K562 (cell line): ENCODE data around the gene SH3D19. TPM values are rescaled to one million over a fixed set of nuclear protein-coding genes. Genes with fewer than 3 reads are reported as not detected.

ENCODE experiments used
- ATAC-seq: fragments of 200-7000 bp; cut with Tn5 transposase; 3 replicates; pipeline ENCODE4 v1.9.1; 2020; ENCODE audit warnings: moderate library complexity
- BruUV-seq: library from RNA; stranded (reverse); fragments of 400-500 nt; replicated peaks from 2 replicates; lab custom pipeline; 2021; lab: Mats Ljungman, UMichigan
- CTCF ChIA-PET: fragments of 300-600 bp; formaldehyde crosslinking; extraction: SDS; loops from one replicate; lab custom pipeline; 2021; ENCODE audit warnings: low intra/inter-chr PET ratio; lab: Yijun Ruan, JAX
- POLR2A ChIA-PET: fragments of 300-600, 350-650 bp; sonication (Branson Sonifier 250); formaldehyde crosslinking; extraction: SDS; loops from one replicate; lab custom pipeline; 2021; ENCODE audit warnings: antibody characterized with exemption, inconsistent platforms; lab: Yijun Ruan, JAX
- DNase-seq, 4 experiments: peaks; one replicate each; pipeline versions ENCODE4 v3.0.0 to v3.0.0-alpha.2; 2011 to 2018; ENCODE audit warnings: low spot score in 3 of 4, mixed read lengths in 3 of 4; ENCODE audit errors: extremely low read depth in 1 of 4
- FAIRE-seq: peaks from 2 replicates; lab custom pipeline; 2011; peaks lifted over from hg19 to GRCh38; lab: Jason Lieb, UNC
- H2AFZ ChIP-seq: 2 replicates; pipeline ENCODE4 v1.6.0; 2011; ENCODE audit warnings: low read depth, low read length, control low read depth, inconsistent platforms
- H3K27ac ChIP-seq: fragments of 200-600 bp; 3 replicates; pipeline ENCODE4 v1.8.0; 2011; ENCODE audit warnings: low read depth, mild to moderate bottlenecking, control low read depth, inconsistent platforms, low read length, moderate library complexity, mixed read lengths; ENCODE audit errors: extremely low read depth
- H3K27me3 ChIP-seq, 2 experiments: fragments of 300-600 bp in 1 of 2; 2 replicates in 1 of 2; 3 replicates in 1 of 2; pipeline versions ENCODE4 v1.6.0 to v1.8.0; 2011; ENCODE audit warnings: inconsistent platforms in 2 of 2, low read length in 2 of 2, mild to moderate bottlenecking in 1 of 2, mixed read lengths in 1 of 2, moderate library complexity in 1 of 2; ENCODE audit not compliant: control insufficient read depth in 2 of 2, insufficient read depth in 2 of 2
- H3K36me3 ChIP-seq: fragments of 300-600 bp; 3 replicates; pipeline ENCODE4 v1.8.0; 2011; ENCODE audit warnings: mild to moderate bottlenecking, low read length, inconsistent platforms; ENCODE audit not compliant: control insufficient read depth, insufficient read depth
- H3K4me1 ChIP-seq, 2 experiments: fragments of 200-600 bp in 1 of 2; replicated peaks in 1 of 2; 2 replicates in 1 of 2; 3 replicates in 1 of 2; pipeline versions ENCODE4 v1.5.1 to v1.8.0; 2011; ENCODE audit warnings: inconsistent platforms in 2 of 2, low read length in 2 of 2, mild to moderate bottlenecking in 1 of 2, mixed read lengths in 1 of 2, moderate library complexity in 1 of 2; ENCODE audit not compliant: control insufficient read depth in 2 of 2, insufficient read depth in 2 of 2
- H3K4me2 ChIP-seq: 2 replicates; pipeline ENCODE4 v1.6.1; 2011; ENCODE audit warnings: low read length, control low read depth, inconsistent platforms, mixed read lengths; ENCODE audit not compliant: insufficient read depth
- H3K4me3 ChIP-seq: fragments of 200-600 bp; sonication (generic), shearing (Covaris generic); 2 replicates; pipeline ENCODE4 v1.5.1; 2016; ENCODE audit warnings: control low read depth, inconsistent platforms
- H3K79me2 ChIP-seq: fragments of 200-600 bp; 3 replicates; pipeline ENCODE4 v1.8.0; 2011; ENCODE audit warnings: low read length, inconsistent platforms; ENCODE audit not compliant: control insufficient read depth, insufficient read depth
- H3K9ac ChIP-seq, 2 experiments: 2 replicates each; pipeline versions ENCODE4 v1.6.0 to v1.6.1; 2011; ENCODE audit warnings: low read depth in 2 of 2, low read length in 2 of 2, control low read depth in 1 of 2, inconsistent platforms in 1 of 2, mild to moderate bottlenecking in 1 of 2, mixed read lengths in 1 of 2; ENCODE audit not compliant: insufficient read depth in 1 of 2
- H3K9me1 ChIP-seq: one replicate; pipeline ENCODE4 v1.6.0; 2011; ENCODE audit warnings: inconsistent platforms, mild to moderate bottlenecking, low read length, moderate library complexity; ENCODE audit not compliant: control insufficient read depth, insufficient read depth
- H3K9me3 ChIP-seq: replicated peaks from 2 replicates; pipeline ENCODE4 v1.5.1; 2011; ENCODE audit warnings: low read depth, low read length, inconsistent platforms; ENCODE audit not compliant: control insufficient read depth, insufficient read depth
- H4K20me1 ChIP-seq: replicated peaks from 2 replicates; pipeline ENCODE4 v1.6.1; 2011; ENCODE audit warnings: low read length, inconsistent platforms, mixed read lengths; ENCODE audit not compliant: control insufficient read depth, insufficient read depth
- CBX5 ChIP-seq: IDR thresholded peaks from 2 replicates; pipeline ENCODE4 v1.6.1; 2014; ENCODE audit warnings: low read depth, borderline replicate concordance
- ESRRB ChIP-seq: fragments of 250-450 bp; sonication (Bioruptor Pico); IDR thresholded peaks from 2 replicates; pipeline ENCODE4 v1.5.0; 2020; ENCODE audit warnings: mild to moderate bottlenecking, moderate library complexity, borderline replicate concordance
- SMARCC2 ChIP-seq: fragments of 450-650 bp; IDR thresholded peaks from 2 replicates; pipeline ENCODE4 v1.6.1; 2017; ENCODE audit warnings: antibody characterized with exemption, moderate library complexity, mild to moderate bottlenecking, low read depth
- ZBTB40 ChIP-seq, 2 experiments: fragments of 450-650 bp in 1 of 2; sonication (generic) in 1 of 2; formaldehyde crosslinking in 1 of 2; IDR thresholded peaks; 2 replicates each; pipeline versions ENCODE4 v1.7.1 to v1.9.0; 2016 to 2022; ENCODE audit warnings: inconsistent platforms in 1 of 2, mild to moderate bottlenecking in 1 of 2, missing genetic modification reagents in 1 of 2
- ZNF384 ChIP-seq: IDR thresholded peaks from 2 replicates; pipeline ENCODE4 v1.6.1; 2012; ENCODE audit warnings: low read depth, low read length, improper control_type of control experiment
- ZNF444 ChIP-seq: fragments of 250-450 bp; sonication (Bioruptor Pico); IDR thresholded peaks from 2 replicates; pipeline ENCODE4 v1.4.0; 2020; ENCODE audit warnings: mild to moderate bottlenecking, moderate library complexity
- WGBS: fragments of 100-300 bp; shearing (Covaris generic); methylation state at CpG from one replicate; pipeline ENCODE4 v1.1.6; 2016; ENCODE audit warnings: low coverage, mixed read lengths; ENCODE audit not compliant: insufficient coverage; ENCODE audit errors: missing lambda C conversion rate; 5-methylcytosine and 5-hydroxymethylcytosine counted together
- in situ Hi-C: fragments of 300-500 bp; cut with MboI; formaldehyde crosslinking; loops from 4 replicates; pipeline ENCODE4 v1.15.0; 2018; ENCODE audit warnings: inconsistent platforms, mixed read lengths
- intact Hi-C: fragments of 100-400 bp; cut with micrococcal nuclease; formaldehyde crosslinking; loops from 2 replicates; pipeline ENCODE4 v1.14.2; 2022
- polyA plus RNA-seq, 8 experiments: library from polyadenylated mRNA; depleted of rRNA in 4 of 8; stranded (reverse) in 5 of 8; unstranded in 3 of 8; fragments of >200 nt; fragmentation: Nextera tagmentation in 2 of 8; fragmentation: Illumina TruSeq in 1 of 8; extraction: Ambion mirVana in 2 of 8; extraction: Trizol in 1 of 8; gene quantifications; 2 replicates each; pipeline versions ENCODE4 v1.2.1 to v1.2.3, GENCODE V29; 2011 to 2014; ENCODE audit warnings: inconsistent platforms in 1 of 8, missing spikeins in 1 of 8
- total RNA-seq, 7 experiments: library from RNA; depleted of rRNA in 6 of 7; stranded (reverse); fragments of >200 nt in 6 of 7; fragmentation: Illumina TruSeq in 2 of 7; extraction: Trizol in 2 of 7; gene quantifications; 2 replicates each; pipeline versions ENCODE4 v1.2.1 to v1.2.3, GENCODE V29; 2011 to 2021; ENCODE audit warnings: low replicate concordance in 1 of 7

The SH3D19 gene
- total and polyA plus RNA-seq, 9 of the 15 experiments (the other 6 are each of a cell fraction or from before 2014, with no cell fraction given) = 0.42 to 2.2 (median 1.1) TPM; not detected in 6

- no peak overlapping the region for H3K27ac ChIP-seq
- no peak overlapping the region for H3K4me3 ChIP-seq
- H4K20me1 ChIP-seq = no peaks in the 10 kb centered on the region
- H3K9me3 ChIP-seq = no peaks in the 10 kb centered on the region
- POLR2A ChIA-PET = no interaction called here
- no peak overlapping the region for H3K4me2 ChIP-seq
- H3K27me3 ChIP-seq = peaks cover 4% of the 10 kb centered on the region in 2 experiments; a peak in 1 of 5 replicates
- in situ Hi-C loops (no loop called here), intact Hi-C loops (no loop called here)
- DNase-seq (no peak), ATAC-seq (no peak), FAIRE-seq (no peak)
- H3K4me1 ChIP-seq = no peaks in the 10 kb centered on the region
- CTCF ChIA-PET = no interaction called here
- BruUV-seq = no TSS peak
- no peak overlapping the region for H2AFZ ChIP-seq
- no peak overlapping the region for H3K9ac ChIP-seq
- no peaks in the 10 kb centered on the region for H3K36me3 ChIP-seq
- no peak for TF ChIP-seq ZNF444
- TF ChIP-seq ESRRB = no peak
- no peak for TF ChIP-seq ZNF384
- TF ChIP-seq SMARCC2 = no peak
- no peak for TF ChIP-seq CBX5
- no peak for TF ChIP-seq ZBTB40 (IDR thresholded peaks at IDR 0.05)
- no peak for TF ChIP-seq ZBTB40 (CRISPR knock-in tag; IDR thresholded peaks at IDR 0.05)
- H3K79me2 ChIP-seq = no peaks in the 10 kb centered on the region
- H3K9me1 ChIP-seq = no peaks in the 10 kb centered on the region
- 0% methylated on average over 3 of the region's 3 CpGs for WGBS
Measured at GRCh38 chr4:151206241-151207005, 119.0 kb downstream of the SH3D19 start.
